ENCODE data around the gene PTGER4. TPM values are rescaled to one million over a fixed set of nuclear protein-coding genes. Genes with fewer than 3 reads are reported as not detected.

The PTGER4 gene
- total and polyA plus RNA-seq, 2 of the 8 experiments (the other 6 are each of a cell fraction or from before 2014, with no cell fraction given) = 0.76 to 1.2 TPM

DNA sequence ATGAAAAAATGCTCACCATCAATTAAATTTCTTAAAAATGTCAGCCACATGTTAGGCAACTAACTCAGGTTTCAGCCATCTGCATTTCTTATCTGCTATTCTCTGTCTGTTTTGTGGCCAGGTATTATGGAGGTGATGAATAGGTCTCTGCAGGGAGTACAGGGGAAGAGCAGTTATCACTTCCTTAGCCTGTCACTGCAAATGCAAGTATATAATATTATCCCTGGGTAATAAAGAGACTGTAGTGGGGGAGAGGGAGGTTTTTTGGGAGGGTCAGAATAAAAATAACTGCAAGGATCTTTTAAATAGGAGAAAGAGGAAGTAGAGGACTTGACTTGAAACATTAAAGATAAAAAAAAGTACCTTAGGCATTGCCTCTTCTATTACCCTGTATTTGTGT lies 49.6 kb upstream of the PTGER4 start (continued):
- TF ChIP-seq GTF2F1 (IDR thresholded peaks at IDR 0.05; ENCODE audit: borderline replicate concordance, low read depth, low read length) (no peak), TAF1 (IDR thresholded peaks at IDR 0.05; ENCODE audit: low read depth, low read length) (no peak), SP4 (IDR thresholded peaks at IDR 0.05; ENCODE audit: low read length) (no peak), NRF1 (IDR thresholded peaks at IDR 0.05; ENCODE audit: low read depth, low read length) (no peak)
- TF ChIP-seq, protein P1, sequence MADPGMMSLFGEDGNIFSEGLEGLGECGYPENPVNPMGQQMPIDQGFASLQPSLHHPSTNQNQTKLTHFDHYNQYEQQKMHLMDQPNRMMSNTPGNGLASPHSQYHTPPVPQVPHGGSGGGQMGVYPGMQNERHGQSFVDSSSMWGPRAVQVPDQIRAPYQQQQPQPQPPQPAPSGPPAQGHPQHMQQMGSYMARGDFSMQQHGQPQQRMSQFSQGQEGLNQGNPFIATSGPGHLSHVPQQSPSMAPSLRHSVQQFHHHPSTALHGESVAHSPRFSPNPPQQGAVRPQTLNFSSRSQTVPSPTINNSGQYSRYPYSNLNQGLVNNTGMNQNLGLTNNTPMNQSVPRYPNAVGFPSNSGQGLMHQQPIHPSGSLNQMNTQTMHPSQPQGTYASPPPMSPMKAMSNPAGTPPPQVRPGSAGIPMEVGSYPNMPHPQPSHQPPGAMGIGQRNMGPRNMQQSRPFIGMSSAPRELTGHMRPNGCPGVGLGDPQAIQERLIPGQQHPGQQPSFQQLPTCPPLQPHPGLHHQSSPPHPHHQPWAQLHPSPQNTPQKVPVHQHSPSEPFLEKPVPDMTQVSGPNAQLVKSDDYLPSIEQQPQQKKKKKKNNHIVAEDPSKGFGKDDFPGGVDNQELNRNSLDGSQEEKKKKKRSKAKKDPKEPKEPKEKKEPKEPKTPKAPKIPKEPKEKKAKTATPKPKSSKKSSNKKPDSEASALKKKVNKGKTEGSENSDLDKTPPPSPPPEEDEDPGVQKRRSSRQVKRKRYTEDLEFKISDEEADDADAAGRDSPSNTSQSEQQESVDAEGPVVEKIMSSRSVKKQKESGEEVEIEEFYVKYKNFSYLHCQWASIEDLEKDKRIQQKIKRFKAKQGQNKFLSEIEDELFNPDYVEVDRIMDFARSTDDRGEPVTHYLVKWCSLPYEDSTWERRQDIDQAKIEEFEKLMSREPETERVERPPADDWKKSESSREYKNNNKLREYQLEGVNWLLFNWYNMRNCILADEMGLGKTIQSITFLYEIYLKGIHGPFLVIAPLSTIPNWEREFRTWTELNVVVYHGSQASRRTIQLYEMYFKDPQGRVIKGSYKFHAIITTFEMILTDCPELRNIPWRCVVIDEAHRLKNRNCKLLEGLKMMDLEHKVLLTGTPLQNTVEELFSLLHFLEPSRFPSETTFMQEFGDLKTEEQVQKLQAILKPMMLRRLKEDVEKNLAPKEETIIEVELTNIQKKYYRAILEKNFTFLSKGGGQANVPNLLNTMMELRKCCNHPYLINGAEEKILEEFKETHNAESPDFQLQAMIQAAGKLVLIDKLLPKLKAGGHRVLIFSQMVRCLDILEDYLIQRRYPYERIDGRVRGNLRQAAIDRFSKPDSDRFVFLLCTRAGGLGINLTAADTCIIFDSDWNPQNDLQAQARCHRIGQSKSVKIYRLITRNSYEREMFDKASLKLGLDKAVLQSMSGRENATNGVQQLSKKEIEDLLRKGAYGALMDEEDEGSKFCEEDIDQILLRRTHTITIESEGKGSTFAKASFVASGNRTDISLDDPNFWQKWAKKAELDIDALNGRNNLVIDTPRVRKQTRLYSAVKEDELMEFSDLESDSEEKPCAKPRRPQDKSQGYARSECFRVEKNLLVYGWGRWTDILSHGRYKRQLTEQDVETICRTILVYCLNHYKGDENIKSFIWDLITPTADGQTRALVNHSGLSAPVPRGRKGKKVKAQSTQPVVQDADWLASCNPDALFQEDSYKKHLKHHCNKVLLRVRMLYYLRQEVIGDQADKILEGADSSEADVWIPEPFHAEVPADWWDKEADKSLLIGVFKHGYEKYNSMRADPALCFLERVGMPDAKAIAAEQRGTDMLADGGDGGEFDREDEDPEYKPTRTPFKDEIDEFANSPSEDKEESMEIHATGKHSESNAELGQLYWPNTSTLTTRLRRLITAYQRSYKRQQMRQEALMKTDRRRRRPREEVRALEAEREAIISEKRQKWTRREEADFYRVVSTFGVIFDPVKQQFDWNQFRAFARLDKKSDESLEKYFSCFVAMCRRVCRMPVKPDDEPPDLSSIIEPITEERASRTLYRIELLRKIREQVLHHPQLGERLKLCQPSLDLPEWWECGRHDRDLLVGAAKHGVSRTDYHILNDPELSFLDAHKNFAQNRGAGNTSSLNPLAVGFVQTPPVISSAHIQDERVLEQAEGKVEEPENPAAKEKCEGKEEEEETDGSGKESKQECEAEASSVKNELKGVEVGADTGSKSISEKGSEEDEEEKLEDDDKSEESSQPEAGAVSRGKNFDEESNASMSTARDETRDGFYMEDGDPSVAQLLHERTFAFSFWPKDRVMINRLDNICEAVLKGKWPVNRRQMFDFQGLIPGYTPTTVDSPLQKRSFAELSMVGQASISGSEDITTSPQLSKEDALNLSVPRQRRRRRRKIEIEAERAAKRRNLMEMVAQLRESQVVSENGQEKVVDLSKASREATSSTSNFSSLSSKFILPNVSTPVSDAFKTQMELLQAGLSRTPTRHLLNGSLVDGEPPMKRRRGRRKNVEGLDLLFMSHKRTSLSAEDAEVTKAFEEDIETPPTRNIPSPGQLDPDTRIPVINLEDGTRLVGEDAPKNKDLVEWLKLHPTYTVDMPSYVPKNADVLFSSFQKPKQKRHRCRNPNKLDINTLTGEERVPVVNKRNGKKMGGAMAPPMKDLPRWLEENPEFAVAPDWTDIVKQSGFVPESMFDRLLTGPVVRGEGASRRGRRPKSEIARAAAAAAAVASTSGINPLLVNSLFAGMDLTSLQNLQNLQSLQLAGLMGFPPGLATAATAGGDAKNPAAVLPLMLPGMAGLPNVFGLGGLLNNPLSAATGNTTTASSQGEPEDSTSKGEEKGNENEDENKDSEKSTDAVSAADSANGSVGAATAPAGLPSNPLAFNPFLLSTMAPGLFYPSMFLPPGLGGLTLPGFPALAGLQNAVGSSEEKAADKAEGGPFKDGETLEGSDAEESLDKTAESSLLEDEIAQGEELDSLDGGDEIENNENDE (IDR thresholded peaks at IDR 0.05; ENCODE audit: insufficient replicate concordance, low read length) = no peak
